ENCODE measurements around the gene SYPL2.
A peak's percentile ranks its signal among the peaks of the same experiment; 100 is the strongest.

The SYPL2 gene

DNA sequence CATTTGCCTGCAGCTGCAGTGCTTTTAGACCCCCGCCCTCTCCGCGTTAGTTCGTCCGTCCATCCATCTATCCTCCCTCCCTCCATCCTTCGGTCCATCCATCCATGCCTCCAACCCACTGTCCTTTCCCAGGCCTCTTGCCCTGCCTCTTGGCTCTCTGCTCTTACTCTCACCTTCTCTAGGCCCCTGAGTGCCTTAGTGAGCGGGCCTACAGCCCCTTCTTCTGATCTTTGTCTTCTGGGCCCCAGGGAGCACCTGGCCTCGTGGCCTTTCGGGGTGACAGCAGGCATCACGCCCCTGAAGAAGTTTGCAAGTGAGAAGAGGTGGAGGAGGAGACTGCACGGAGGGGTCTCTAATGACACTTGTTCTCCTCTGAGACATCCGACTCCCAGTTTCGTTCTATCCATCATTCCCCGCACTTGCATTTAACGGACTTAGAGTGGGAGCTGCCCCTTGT, 18.2 kb downstream of the SYPL2 start:
- Histone ChIP-seq H3K36me3 (peaks cover 8% of the 10 kb centered on the region), H3K27me3 (no peaks in the 10 kb centered on the region), H3K4me1 (no peaks in the 10 kb centered on the region), H3K4me3 (ENCODE audit: low read depth, low read length) (peak overlapping the region; percentile 97), H3K9me3 (no peaks in the 10 kb centered on the region)
- no peak for DNase-seq
- TF ChIP-seq CTCF (IDR thresholded peaks at IDR 0.05; ENCODE audit: low read depth, low read length) = no peak

- no peak for TF ChIP-seq CTCF (IDR thresholded peaks at IDR 0.05; ENCODE audit: low read depth, low read length)
- peak overlapping the region; percentile 97 for H3K4me3 ChIP-seq (ENCODE audit: low read depth, low read length)
- no peaks in the 10 kb centered on the region for H3K4me1 ChIP-seq
- no peaks in the 10 kb centered on the region for H3K9me3 ChIP-seq
- no peaks in the 10 kb centered on the region for H3K27me3 ChIP-seq
- peaks cover 10% of the 10 kb centered on the region for H3K36me3 ChIP-seq
- no peak for DNase-seq
These were observed 18.7 kb downstream of the SYPL2 start for GRCh38 chr1:109485001-109485400.

- TF ChIP-seq CTCF (IDR thresholded peaks at IDR 0.05; ENCODE audit: low read depth, low read length) = no peak
- DNase-seq = no peak
- no peaks in the 10 kb centered on the region for H3K4me1 ChIP-seq
- H3K9me3 ChIP-seq = no peaks in the 10 kb centered on the region
- H3K36me3 ChIP-seq = peaks cover 21% of the 10 kb centered on the region
- no peaks in the 10 kb centered on the region for H3K27me3 ChIP-seq
- no peak overlapping the region for H3K4me3 ChIP-seq (ENCODE audit: low read depth, low read length)
These were observed 20.9 kb downstream of the SYPL2 start for GRCh38 chr1:109487261-109487660.

- Histone ChIP-seq H3K36me3 (peaks cover 21% of the 10 kb centered on the region), H3K4me3 (ENCODE audit: low read depth, low read length) (no peak overlapping the region), H3K9me3 (no peaks in the 10 kb centered on the region), H3K4me1 (no peaks in the 10 kb centered on the region), H3K27me3 (no peaks in the 10 kb centered on the region)
- TF ChIP-seq CTCF (IDR thresholded peaks at IDR 0.05; ENCODE audit: low read depth, low read length) = peak; percentile 13; the same call in 1 of the 2 replicates
- no peak for DNase-seq
These were observed 21.9 kb downstream of the SYPL2 start for GRCh38 chr1:109488201-109488600.

GRCh38 chr1:109488696-109489095, 22.4 kb downstream of the SYPL2 start:
- Histone ChIP-seq H3K9me3 (no peaks in the 10 kb centered on the region), H3K36me3 (peaks cover 21% of the 10 kb centered on the region), H3K4me1 (no peaks in the 10 kb centered on the region), H3K4me3 (ENCODE audit: low read depth, low read length) (no peak overlapping the region), H3K27me3 (no peaks in the 10 kb centered on the region)
- no peak for DNase-seq
- no peak for TF ChIP-seq CTCF (IDR thresholded peaks at IDR 0.05; ENCODE audit: low read depth, low read length)

GRCh38 chr1:109490029-109490933, 23.9 kb downstream of the SYPL2 start:
- Histone ChIP-seq H3K9me3 (no peaks in the 10 kb centered on the region), H3K4me1 (no peaks in the 10 kb centered on the region; the same call in 1 of the 2 replicates), H3K4me3 (ENCODE audit: low read depth, low read length) (no peak overlapping the region), H3K36me3 (peaks cover 21% of the 10 kb centered on the region), H3K27me3 (no peaks in the 10 kb centered on the region)
- DNase-seq = peak; percentile 78
- TF ChIP-seq CTCF (IDR thresholded peaks at IDR 0.05; ENCODE audit: low read depth, low read length) = peak; percentile 92
